Measurements from ENCODE around the gene CDKAL1. TPM values are rescaled to one million over a fixed set of nuclear protein-coding genes. Genes with fewer than 3 reads are reported as not detected.
"Not testable (repeated sequence)": the region's sequence is repeated elsewhere in the genome, so short reads cannot be mapped to it uniquely, and the experiment has no call there.

CDKAL1 gene
- total RNA-seq, 1 donor from 2014 or later: 34.3 TPM

DNA sequence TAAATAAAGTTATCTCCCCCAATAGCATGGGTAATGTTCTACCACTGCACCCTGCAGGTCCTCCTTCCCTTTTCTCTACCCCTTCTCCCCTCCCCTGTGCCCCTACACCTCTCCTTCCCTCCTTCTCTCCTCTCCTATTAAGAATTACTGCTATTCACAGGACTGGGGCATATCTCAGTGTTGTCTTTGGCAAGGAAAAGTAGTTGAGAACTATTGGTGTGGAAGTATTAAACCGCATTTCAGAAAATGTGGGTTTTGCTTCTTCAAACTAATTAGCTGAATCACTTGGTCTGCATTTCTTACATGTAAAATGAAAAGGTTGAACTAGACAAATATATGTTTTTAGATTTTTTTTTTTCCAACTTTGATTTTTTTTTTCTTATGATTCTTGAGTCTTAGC lies 296.3 kb downstream of the CDKAL1 start:
- no peak for DNase-seq (ENCODE audit: low spot score, unreplicated experiment)
- Mint-ChIP-seq H3K9me3 (ENCODE audit: low read depth) (peaks cover 3% of the 10 kb centered on the region), H3K4me1 (ENCODE audit: low read depth) (peaks cover 9% of the 10 kb centered on the region), H3K4me3 (ENCODE audit: low read depth) (no peak overlapping the region), H3K27me3 (no peaks in the 10 kb centered on the region), H3K27ac (peak overlapping the region; percentile 36), H3K36me3 (ENCODE audit: insufficient read depth) (peaks cover 3% of the 10 kb centered on the region)
- TF ChIP-seq, protein P1, sequence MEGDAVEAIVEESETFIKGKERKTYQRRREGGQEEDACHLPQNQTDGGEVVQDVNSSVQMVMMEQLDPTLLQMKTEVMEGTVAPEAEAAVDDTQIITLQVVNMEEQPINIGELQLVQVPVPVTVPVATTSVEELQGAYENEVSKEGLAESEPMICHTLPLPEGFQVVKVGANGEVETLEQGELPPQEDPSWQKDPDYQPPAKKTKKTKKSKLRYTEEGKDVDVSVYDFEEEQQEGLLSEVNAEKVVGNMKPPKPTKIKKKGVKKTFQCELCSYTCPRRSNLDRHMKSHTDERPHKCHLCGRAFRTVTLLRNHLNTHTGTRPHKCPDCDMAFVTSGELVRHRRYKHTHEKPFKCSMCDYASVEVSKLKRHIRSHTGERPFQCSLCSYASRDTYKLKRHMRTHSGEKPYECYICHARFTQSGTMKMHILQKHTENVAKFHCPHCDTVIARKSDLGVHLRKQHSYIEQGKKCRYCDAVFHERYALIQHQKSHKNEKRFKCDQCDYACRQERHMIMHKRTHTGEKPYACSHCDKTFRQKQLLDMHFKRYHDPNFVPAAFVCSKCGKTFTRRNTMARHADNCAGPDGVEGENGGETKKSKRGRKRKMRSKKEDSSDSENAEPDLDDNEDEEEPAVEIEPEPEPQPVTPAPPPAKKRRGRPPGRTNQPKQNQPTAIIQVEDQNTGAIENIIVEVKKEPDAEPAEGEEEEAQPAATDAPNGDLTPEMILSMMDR (IDR thresholded peaks at IDR 0.05; ENCODE audit: unreplicated experiment): no peak

DNA sequence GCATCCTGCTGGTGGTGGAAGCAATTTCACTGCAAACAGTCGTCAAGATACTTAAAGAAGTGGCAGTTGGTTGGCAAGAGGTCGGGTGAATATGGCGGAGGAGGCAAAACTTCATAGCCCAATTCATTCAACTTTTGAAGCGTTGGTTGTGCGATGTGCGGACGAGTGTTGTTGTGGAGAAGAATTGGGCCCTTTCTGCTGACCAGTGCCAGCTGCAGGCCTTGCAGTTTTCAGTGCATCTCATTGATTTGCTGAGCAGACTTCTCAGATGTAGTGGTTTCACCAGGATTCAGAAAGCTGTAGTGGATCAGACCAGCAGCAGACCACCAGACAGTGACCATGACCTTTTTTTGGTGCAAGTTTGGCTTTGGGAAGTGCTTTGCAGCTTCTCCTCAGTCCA lies 297.0 kb downstream of the CDKAL1 start:
- H3K27me3 Mint-ChIP-seq; H3K36me3 Mint-ChIP-seq (ENCODE audit: insufficient read depth); H3K9me3 Mint-ChIP-seq (ENCODE audit: low read depth); H3K27ac Mint-ChIP-seq; H3K4me3 Mint-ChIP-seq (ENCODE audit: low read depth); H3K4me1 Mint-ChIP-seq (ENCODE audit: low read depth); DNase-seq (ENCODE audit: low spot score, unreplicated experiment): not testable (repeated sequence)

DNA sequence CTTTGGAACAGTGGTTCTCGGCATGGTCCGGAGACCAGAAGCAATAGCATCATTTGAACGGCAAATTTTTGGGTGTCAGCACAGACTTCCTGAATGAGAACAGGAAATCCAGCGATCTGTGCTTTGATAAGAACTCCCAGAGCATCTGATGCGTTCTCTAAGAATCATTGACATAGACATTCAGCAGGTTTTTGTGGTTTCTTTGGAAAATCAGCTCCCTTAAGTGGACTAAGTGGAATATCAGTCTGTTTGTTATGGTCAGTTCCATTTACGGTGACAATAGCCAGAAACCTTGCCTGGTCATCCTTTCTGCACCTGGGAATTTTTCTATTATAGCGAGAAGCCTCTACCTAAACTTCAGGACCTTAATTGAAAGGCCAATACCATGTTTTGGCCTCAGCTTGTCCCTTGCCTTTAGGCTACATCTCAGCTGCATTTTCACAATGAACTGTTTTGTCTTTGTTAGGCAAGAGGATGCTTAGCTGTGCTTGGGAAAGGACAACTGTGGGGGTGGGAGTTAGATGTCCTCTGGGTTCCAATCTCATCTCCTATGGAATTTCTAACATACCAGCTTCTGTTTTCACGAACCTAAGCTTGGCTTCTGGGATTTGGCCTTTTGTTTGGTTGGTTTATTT lies 299.7 kb downstream of the CDKAL1 start:
- Mint-ChIP-seq H3K4me3 (ENCODE audit: low read depth) (no peak overlapping the region), H3K27me3 (no peaks in the 10 kb centered on the region), H3K4me1 (ENCODE audit: low read depth) (no peaks in the 10 kb centered on the region), H3K27ac (no peak overlapping the region), H3K9me3 (ENCODE audit: low read depth) (no peaks in the 10 kb centered on the region), H3K36me3 (ENCODE audit: insufficient read depth) (peaks cover 1% of the 10 kb centered on the region)
- no peak for DNase-seq (ENCODE audit: low spot score, unreplicated experiment)
- TF ChIP-seq, protein P1 (IDR thresholded peaks at IDR 0.05; ENCODE audit: unreplicated experiment): no peak

DNA sequence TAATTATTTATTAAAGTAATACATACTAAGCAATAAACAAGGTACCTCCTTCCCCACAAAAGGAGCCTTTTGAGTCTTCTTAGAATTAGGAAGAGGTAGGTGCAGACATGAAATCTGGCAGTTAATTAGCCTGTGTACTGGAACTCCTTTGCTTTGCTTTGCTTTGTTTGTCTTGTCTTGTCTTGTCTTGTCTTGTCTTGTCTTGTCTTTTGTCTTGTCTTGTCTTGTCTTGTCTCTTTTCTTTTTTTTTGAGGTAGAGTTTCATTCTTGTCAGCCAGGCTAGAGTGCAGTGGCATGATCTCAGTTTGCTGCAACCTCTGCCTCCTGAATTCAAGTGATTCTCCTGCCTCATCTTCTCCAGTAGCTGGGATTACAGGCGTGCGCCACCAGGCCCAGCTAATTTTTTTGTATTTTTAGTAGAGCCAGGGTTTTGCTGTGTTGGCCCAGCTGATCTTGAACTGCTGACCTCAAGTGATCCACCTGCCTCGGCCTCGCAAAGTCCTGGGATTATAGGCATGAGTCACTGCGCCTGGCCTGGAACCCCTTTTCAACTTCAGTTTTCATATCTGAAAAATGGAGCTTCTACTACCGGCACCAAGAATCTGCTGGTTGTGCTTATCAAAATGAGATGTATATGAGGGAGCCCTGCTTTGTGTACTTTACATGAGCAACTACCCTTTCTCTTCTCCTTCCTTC lies 301.2 kb downstream of the CDKAL1 start:
- Mint-ChIP-seq H3K4me1 (ENCODE audit: low read depth) (no peaks in the 10 kb centered on the region), H3K4me3 (ENCODE audit: low read depth) (no peak overlapping the region), H3K9me3 (ENCODE audit: low read depth) (peaks cover 6% of the 10 kb centered on the region), H3K36me3 (ENCODE audit: insufficient read depth) (peaks cover 1% of the 10 kb centered on the region), H3K27me3 (no peaks in the 10 kb centered on the region), H3K27ac (no peak overlapping the region)
- DNase-seq (ENCODE audit: low spot score, unreplicated experiment): no peak
- TF ChIP-seq, protein P1 (IDR thresholded peaks at IDR 0.05; ENCODE audit: unreplicated experiment): no peak

DNA sequence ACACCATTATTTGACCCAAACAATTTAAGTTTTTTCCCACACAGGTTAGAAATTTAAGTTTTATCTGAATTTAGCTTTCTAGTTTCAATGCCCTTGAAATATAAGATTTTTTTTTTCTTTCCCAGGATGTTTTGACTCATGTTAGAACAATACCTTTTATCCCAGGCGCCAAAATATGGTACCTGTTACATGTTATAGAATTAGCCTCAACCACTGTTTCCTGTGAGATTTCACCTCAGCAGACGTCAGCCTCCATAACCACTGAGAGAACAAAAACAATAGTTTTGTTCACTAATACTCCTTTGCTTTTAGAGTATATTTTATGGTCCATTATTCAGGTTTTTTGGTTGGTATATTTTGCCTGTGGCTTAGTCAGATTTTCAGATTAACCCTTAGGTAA lies 302.9 kb downstream of the CDKAL1 start:
- no peaks in the 10 kb centered on the region for H3K36me3 Mint-ChIP-seq (ENCODE audit: insufficient read depth)
- no peaks in the 10 kb centered on the region for H3K4me1 Mint-ChIP-seq (ENCODE audit: low read depth)
- H3K4me3 Mint-ChIP-seq (ENCODE audit: low read depth): no peak overlapping the region
- DNase-seq (ENCODE audit: low spot score, unreplicated experiment): no peak
- H3K27ac Mint-ChIP-seq: no peak overlapping the region
- TF ChIP-seq, protein P1 (IDR thresholded peaks at IDR 0.05; ENCODE audit: unreplicated experiment): no peak
- H3K9me3 Mint-ChIP-seq (ENCODE audit: low read depth): peaks cover 6% of the 10 kb centered on the region
- no peaks in the 10 kb centered on the region for H3K27me3 Mint-ChIP-seq

DNA sequence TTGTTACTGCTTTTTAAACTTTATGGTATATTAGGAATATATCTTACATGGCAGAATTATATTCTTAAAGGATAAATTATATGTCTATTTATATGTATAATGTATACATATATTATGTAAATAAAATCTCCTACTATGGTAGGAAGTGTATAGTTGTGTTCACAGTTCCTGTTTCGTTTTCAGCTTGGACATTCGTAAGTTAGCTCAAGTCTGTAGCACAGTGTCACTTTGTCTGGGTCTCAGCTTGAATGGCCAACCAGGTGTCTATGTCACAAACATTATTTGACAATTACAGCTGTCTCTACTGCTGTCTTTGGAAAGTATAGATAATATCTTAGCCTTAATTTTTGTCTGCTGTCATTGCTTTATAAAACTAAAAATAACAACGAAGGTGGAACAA lies 303.9 kb downstream of the CDKAL1 start:
- H3K27ac Mint-ChIP-seq: no peak overlapping the region

More for the DNA sequence above, 303.9 kb downstream of the CDKAL1 start:
- Mint-ChIP-seq H3K4me3 (ENCODE audit: low read depth) (no peak overlapping the region), H3K27me3 (no peaks in the 10 kb centered on the region), H3K4me1 (ENCODE audit: low read depth) (no peaks in the 10 kb centered on the region), H3K36me3 (ENCODE audit: insufficient read depth) (no peaks in the 10 kb centered on the region), H3K9me3 (ENCODE audit: low read depth) (peaks cover 6% of the 10 kb centered on the region)
- TF ChIP-seq, protein P1 (IDR thresholded peaks at IDR 0.05; ENCODE audit: unreplicated experiment): no peak
- no peak for DNase-seq (ENCODE audit: low spot score, unreplicated experiment)

Data from progenitor cell of endocrine pancreas (in vitro differentiated cells).